Body of pancreas (tissue), 4 donors: ENCODE data around the gene DBP.

Experiments
- CTCF ChIP-seq, 7 experiments: fragments of 450-650 bp in 4 of 7; fragments of 200-600 bp in 3 of 7; sonication (generic) in 3 of 7; IDR thresholded peaks; one replicate each; pipeline ENCODE4 v1.5.1; 2016 to 2019; ENCODE audit warnings: antibody characterized with exemption in 7 of 7
- POLR2A ChIP-seq, 3 donors: fragments of 450-650 bp; IDR thresholded peaks; one replicate each; pipeline ENCODE4 v1.6.1; 2016; ENCODE audit warnings: antibody characterized with exemption in 3 of 3, mild to moderate bottlenecking in 2 of 3

GRCh38 chr19:48651683-48652048 is 14.5 kb upstream of the DBP start:
- no peak for TF ChIP-seq CTCF (IDR thresholded peaks at IDR 0.05)
- no peak for TF ChIP-seq POLR2A (IDR thresholded peaks at IDR 0.05)
